ENCODE results near the gene SLBP.

The SLBP gene

GRCh38 chr4:1712216-1713002, at the start of gene SLBP:
TSS of gene SLBP (minus strand) at chr4:1712319. CDS start at chr4:1712188, 131 bp downstream.
- peak; percentile 87 for DNase-seq

GRCh38 chr4:1761130-1761689, 49.1 kb upstream of the SLBP start:
- no peak for DNase-seq

GRCh38 chr4:1760521-1761071, 48.5 kb upstream of the SLBP start:
- DNase-seq, result no peak

GRCh38 chr4:1759818-1760223, 47.7 kb upstream of the SLBP start:
- DNase-seq, result no peak

- DNase-seq, result no peak
Measured at GRCh38 chr4:1759170-1759817, 47.2 kb upstream of the SLBP start.

- DNase-seq, result no peak
Measured at GRCh38 chr4:1758306-1759121, 46.4 kb upstream of the SLBP start.

GRCh38 chr4:1757836-1758235, 45.7 kb upstream of the SLBP start:
- no peak for DNase-seq

GRCh38 chr4:1756893-1757779, 45.0 kb upstream of the SLBP start:
- DNase-seq, result no peak

- DNase-seq, result no peak
Measured at GRCh38 chr4:1756079-1756478, 44.0 kb upstream of the SLBP start.

GRCh38 chr4:1755297-1755696, 43.2 kb upstream of the SLBP start:
- no peak for DNase-seq

GRCh38 chr4:1754336-1754735, 42.2 kb upstream of the SLBP start:
- DNase-seq, result no peak

GRCh38 chr4:1753697-1754311, 41.7 kb upstream of the SLBP start:
- DNase-seq, result no peak

- DNase-seq, result no peak
Measured at GRCh38 chr4:1753294-1753696, 41.2 kb upstream of the SLBP start.

GRCh38 chr4:1752284-1753041, 40.3 kb upstream of the SLBP start:
- DNase-seq, result no peak

- no peak for DNase-seq
Measured at GRCh38 chr4:1751919-1752283, 39.8 kb upstream of the SLBP start.

GRCh38 chr4:1751155-1751918, 39.2 kb upstream of the SLBP start:
- DNase-seq, result no peak

- DNase-seq, result no peak
Measured at GRCh38 chr4:1750381-1751154, 38.4 kb upstream of the SLBP start.

GRCh38 chr4:1749826-1750225, 37.7 kb upstream of the SLBP start:
- DNase-seq, result no peak

- DNase-seq, result no peak
Measured at GRCh38 chr4:1749370-1749769, 37.3 kb upstream of the SLBP start.

All from DMS153 (cell line).